HG03571 (cell line): ENCODE results near the gene ICAM3.
A peak's percentile ranks its signal among the peaks of the same experiment; 100 is the strongest.

Source experiments
- ATAC-seq: cut with Tn5 transposase; IDR thresholded peaks from one replicate; pipeline ENCODE4 v1.9.1; 2021; ENCODE audit not compliant: unreplicated experiment

Gene ICAM3

GRCh38 chr19:10321417-10321797 is 18.0 kb downstream of the ICAM3 start:
- ATAC-seq, result no peak

- ATAC-seq, result no peak
These were observed 18.6 kb downstream of the ICAM3 start for GRCh38 chr19:10320602-10321416.

GRCh38 chr19:10318807-10319682 is 20.4 kb downstream of the ICAM3 start:
- no peak for ATAC-seq

DNA sequence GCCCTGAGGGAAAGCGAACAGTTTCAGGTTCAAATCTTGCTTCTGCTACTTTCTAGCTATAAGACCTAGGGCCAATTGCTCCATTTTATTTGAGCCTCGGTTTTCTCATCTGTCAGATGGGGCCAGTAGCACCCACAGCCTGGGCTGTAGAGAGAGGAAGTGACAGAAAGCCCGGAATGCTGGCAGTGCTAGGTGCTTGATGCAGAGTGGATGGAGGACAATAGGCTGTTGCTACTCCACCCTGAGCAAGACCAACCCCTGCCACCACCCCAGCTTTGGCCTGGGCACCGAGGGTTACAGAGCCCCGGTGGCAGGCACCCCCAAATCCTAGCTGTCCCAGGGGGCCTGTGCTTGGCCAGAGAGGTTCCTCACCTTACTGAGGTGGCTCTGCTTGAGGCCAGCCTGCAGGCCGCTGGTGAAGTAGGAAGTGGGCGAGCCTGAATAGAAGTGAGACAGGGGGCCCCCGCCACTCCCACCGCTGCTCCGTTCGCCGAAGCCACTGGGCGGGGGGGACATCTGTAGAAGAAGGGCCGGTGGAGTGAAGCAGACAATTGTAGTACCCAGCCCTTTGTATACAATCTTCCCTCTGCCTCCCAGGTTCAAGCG is 21.5 kb downstream of the ICAM3 start:
- no peak for ATAC-seq

DNA sequence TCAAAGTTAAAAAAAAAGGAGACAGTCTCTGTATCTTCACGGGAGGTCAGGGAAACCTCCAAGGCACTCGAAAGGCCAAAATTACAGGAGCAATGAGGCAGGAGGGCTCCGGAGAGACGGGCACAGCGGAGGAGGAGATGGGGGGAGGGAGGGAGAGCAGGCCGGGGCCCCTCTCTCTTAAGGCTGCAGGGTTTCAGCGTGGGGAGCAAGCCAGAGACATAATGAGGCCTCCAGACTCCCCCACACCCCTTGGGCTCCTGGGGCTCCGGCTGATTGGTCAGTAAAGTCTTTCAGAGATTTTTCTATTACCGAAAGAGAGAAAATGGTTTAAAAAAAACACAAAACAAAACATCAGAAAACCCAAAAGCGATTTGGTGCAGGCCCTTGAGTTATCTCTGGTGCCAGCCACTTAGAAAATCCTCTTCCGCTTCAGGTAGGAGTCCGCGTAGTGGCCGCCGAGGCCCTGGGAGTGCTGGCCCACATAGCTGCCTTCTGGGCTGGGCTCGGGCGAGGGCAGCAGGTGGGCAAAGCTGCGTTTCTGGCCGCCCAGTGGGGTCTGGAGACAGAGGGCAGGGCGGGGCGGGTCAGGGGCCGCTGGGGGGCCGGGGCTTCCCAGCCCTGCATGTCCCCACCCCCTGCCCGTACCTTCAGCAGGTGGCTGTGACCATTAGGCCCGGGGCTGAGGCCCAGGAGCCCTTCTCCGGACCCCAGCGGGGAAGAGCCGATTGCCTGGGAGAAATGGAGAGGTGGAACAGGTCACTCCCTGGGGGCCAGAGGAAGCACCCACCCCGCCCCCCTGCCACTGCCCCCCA is 22.2 kb downstream of the ICAM3 start:
- ATAC-seq, result no peak

- ATAC-seq, result no peak
These were observed 23.0 kb downstream of the ICAM3 start for GRCh38 chr19:10316229-10317044.

DNA sequence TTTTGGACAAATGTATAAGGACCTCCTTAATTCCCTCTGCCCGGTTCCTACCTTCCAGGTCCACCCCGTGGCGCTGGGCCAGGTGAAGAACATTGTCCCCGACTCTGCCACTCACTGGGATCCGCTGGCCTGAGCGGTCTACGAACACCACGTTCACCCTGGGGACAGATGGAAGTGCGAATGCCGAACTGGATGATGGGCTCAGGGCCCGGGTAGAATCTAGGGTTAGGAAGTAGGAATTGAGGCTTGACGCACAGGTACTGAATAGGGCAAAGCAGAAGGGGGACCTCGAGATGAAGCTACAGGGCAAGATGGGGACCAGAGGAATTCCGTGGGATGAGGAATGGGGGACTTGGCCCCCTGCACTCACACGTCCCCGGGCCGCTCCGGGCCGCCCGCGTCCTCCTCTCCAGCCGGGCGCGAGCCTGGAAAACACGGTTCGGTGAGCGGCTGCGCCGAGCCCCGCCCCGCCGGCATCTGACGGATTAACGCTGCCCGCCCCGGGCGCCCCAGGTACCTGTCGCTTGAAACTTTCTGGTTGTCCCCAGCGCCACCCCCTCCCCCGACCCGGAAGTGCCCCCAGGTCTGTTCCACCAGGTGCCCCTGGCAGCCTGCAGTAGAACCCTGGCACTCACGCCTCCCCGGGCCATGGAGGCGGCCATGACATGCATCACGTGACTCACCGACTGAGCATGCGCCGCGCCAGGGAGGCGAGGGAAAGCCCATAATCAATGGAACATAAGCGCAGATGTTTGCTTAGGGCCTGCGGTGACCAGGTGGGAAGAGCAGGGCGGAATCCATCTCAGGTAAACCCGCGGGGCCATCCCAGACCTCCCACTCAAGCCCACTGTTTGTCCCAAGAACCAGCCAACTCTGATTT is 23.8 kb downstream of the ICAM3 start, which contains the start of gene FDX2:
Gene FDX2 (minus strand): TSS at position 681 of the 880 bp plus-strand sequence. CDS start 19 bp downstream, at position 662.
- ATAC-seq, result peak; percentile 68

DNA sequence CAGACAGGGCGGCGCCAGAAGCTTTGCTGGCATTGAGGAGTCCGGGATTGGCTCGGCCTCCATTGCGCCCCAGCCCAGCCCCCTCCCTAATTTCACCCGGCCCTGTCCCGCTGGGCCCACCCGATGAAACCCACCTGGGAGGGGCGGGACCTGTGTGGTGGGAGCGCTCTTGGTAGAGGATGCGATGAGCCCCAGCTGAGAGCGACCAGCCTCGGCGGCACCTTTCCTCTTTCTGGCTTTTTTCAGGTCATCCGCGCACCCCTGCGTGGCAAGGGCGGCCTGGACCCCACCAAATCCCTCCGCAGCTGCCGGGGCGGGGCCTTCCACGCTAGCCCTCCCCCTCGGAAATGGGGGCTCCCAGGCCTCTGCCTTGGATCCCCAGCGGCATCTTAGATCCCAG is 30.0 kb downstream of the ICAM3 start, which contains the start of gene ZGLP1:
Gene ZGLP1 (minus strand): TSS at position 393 of the 400 bp plus-strand sequence.
- ATAC-seq, result no peak

GRCh38 chr19:10306327-10306726 is 33.1 kb downstream of the ICAM3 start:
- no peak for ATAC-seq

GRCh38 chr19:10305139-10305806 is 34.2 kb downstream of the ICAM3 start:
- no peak for ATAC-seq

DNA sequence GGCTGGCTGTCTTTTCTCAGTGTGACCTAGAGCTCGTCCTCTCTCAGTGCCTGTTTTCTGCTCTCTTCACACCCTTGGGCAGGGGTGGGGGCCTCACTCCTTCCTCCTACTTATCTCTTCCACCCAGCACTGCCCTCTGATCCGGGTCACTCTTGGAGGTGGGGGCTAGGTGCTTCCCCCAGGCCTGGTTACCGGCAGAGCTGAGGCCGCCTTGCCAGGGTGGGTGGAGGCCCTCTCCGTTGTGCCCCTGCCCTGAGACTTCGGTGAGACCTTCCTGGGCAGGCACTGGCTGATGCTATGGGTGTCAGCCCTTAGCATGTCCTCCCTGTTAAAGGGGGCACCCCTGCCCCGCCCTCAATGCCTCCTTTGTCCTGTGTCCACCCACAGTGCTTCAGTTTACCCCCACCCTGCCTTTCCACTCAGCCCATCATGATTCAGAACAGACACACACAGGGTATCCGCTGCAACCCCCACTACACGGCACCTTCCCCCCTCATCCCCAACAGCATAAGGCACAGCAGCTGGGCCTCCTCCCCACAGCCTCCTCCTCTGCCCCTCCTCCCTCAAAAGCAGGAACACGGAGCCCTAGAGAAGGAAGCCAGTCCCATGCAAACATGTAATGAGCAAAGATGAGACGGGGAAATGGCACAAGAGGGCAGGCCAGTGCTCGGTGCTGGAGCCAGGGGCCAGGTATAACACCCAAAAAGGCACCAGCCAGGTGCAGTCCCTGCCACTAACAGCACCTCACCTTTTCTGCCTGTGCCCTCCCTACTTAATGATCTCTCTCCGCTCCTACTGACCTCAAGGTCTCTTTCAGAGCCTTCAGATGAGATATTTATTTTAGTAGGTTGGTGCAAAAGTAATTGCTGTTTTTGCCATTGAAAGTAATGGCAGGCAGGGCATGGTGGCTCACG is 39.6 kb downstream of the ICAM3 start:
- no peak for ATAC-seq

GRCh38 chr19:10295847-10296591 is 43.4 kb downstream of the ICAM3 start:
- no peak for ATAC-seq

DNA sequence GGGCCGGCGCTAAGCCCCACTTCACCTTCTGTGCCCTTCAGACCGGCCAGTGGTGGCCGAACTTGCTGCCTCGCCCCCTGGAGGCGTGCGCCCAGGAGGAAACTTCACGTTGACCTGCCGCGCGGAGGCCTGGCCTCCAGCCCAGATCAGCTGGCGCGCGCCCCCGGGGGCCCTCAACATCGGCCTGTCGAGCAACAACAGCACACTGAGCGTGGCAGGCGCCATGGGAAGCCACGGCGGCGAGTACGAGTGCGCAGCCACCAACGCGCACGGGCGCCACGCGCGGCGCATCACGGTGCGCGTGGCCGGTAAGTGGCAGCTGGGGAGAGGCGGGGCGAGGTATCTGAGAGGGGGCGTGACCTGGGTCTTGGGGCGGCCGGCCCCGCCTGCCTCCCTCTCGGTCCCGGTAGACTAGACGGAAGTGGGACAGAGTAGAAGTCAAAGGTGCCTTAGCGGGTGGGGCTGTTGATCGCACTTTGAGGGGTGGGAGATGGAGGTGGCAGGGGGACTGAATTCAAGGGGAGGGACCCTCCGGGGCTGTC is 44.0 kb downstream of the ICAM3 start:
- no peak for ATAC-seq

DNA sequence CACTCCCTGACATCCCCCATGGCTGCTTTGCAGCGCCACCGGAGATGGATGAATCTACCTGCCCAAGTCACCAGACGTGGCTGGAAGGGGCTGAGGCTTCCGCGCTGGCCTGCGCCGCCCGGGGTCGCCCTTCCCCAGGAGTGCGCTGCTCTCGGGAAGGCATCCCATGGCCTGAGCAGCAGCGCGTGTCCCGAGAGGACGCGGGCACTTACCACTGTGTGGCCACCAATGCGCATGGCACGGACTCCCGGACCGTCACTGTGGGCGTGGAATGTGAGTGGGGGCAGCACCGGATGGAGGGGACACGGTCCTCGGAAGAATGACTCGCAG is 45.1 kb downstream of the ICAM3 start:
- no peak for ATAC-seq

DNA sequence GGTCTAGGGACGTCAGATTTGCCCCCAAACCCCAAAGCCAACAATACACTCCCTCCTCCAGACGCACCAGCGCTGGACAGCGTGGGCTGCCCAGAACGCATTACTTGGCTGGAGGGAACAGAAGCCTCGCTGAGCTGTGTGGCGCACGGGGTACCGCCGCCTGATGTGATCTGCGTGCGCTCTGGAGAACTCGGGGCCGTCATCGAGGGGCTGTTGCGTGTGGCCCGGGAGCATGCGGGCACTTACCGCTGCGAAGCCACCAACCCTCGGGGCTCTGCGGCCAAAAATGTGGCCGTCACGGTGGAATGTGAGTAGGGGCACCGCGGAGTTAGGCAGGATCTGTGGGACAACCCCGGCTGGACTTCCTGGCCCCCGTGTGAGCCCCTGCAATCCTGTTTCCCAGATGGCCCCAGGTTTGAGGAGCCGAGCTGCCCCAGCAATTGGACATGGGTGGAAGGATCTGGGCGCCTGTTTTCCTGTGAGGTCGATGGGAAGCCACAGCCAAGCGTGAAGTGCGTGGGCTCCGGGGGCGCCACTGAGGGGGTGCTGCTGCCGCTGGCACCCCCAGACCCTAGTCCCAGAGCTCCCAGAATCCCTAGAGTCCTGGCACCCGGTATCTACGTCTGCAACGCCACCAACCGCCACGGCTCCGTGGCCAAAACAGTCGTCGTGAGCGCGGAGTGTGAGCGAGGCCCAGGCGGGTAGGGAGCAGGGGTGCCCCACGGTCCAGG is 45.6 kb downstream of the ICAM3 start:
- ATAC-seq, result no peak
